ENCODE results near the gene TRAPPC8.

The TRAPPC8 gene

DNA sequence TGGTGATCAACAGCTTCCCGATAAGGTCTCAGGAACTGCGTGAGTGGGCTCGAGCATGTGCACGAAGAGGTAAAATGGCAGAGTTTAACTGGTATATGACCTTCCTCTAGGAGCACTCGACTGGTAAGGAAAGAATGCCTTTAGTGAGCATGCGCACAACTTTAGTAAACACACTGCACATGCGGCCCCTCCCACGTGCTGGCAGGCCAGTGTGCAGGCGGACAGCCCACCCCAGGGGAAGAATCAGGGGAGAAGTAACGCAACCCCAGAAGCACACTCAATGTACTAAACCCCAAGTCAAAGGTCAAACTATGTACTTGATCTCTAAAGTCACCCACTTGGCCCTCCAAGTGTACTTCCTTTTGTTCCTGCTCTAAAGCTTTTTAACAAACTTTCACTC, 153.5 kb downstream of the TRAPPC8 start:
- DNase-seq (ENCODE audit: extremely low spot score) = no peak
- ChIA-PET CTCF (no interaction called here), POLR2A (no interaction called here)
- no peak for TF ChIP-seq PKNOX1 (IDR thresholded peaks at IDR 0.05)

GRCh38 chr18:31783059-31783458, 159.9 kb downstream of the TRAPPC8 start:
- no peak for TF ChIP-seq FOXA1 (IDR thresholded peaks at IDR 0.05)
- TF ChIP-seq CTBP1 (IDR thresholded peaks at IDR 0.05; ENCODE audit: borderline replicate concordance) = no peak
- TF ChIP-seq NFRKB (IDR thresholded peaks at IDR 0.05) = no peak
- TF ChIP-seq L3MBTL2 (conservative IDR thresholded peaks at IDR 0.05) = no peak
- TF ChIP-seq FOXK2 (IDR thresholded peaks at IDR 0.05) = no peak
- no peak for TF ChIP-seq BHLHE40 (IDR thresholded peaks at IDR 0.05; ENCODE audit: borderline replicate concordance)
- TF ChIP-seq ZNF384 (IDR thresholded peaks at IDR 0.05) = no peak
- TF ChIP-seq SP1 (IDR thresholded peaks at IDR 0.05) = no peak
- TF ChIP-seq LEF1 (IDR thresholded peaks at IDR 0.05; ENCODE audit: borderline replicate concordance) = no peak
- TF ChIP-seq TARDBP (IDR thresholded peaks at IDR 0.05) = no peak
- no peak for TF ChIP-seq HDGF (IDR thresholded peaks at IDR 0.05; ENCODE audit: borderline replicate concordance)
- no peak for TF ChIP-seq FOXM1 (IDR thresholded peaks at IDR 0.05; ENCODE audit: borderline replicate concordance)
- TF ChIP-seq ELF4 (IDR thresholded peaks at IDR 0.05) = no peak
- no peak for TF ChIP-seq ARNT (IDR thresholded peaks at IDR 0.05)
- no peak for TF ChIP-seq SUZ12 (IDR thresholded peaks at IDR 0.05)
- DNase-seq (ENCODE audit: extremely low spot score) = no peak
- ChIA-PET CTCF (no interaction called here), POLR2A (no interaction called here)

All from HEK293T (cell line).